Psoas muscle (tissue), 8 donors: ENCODE results near the gene PRDM10. TPM values are rescaled to one million over a fixed set of nuclear protein-coding genes. Genes with fewer than 3 reads are reported as not detected.

Source experiments
- ATAC-seq, 4 donors: fragments of 200-7000 bp; cut with Tn5 transposase; one replicate each; pipeline ENCODE4 v1.9.1; 2020; ENCODE audit warnings: moderate library complexity in 3 of 4, mild to moderate bottlenecking in 2 of 4
- DNase-seq, 2 donors: peaks; one replicate each; pipeline ENCODE4 v3.0.0-alpha.2; 2020
- H3K27ac ChIP-seq: fragments of 200-600 bp; one replicate; pipeline ENCODE4 v1.8.0; 2022
- H3K27me3 ChIP-seq, 3 donors: fragments of 200-600 bp in 1 of 3; one replicate each; pipeline versions ENCODE4 v1.6.1 to v1.8.0; 2013 to 2022; ENCODE audit warnings: low read length in 2 of 3, mild to moderate bottlenecking in 2 of 3, moderate library complexity in 1 of 3; ENCODE audit not compliant: insufficient read depth in 3 of 3
- H3K36me3 ChIP-seq, 2 donors: fragments of 200-600 bp in 1 of 2; one replicate each; pipeline versions ENCODE4 v1.6.1 to v1.8.0; 2013 to 2022; ENCODE audit warnings: low read depth in 1 of 2, mild to moderate bottlenecking in 1 of 2, moderate library complexity in 1 of 2; ENCODE audit not compliant: insufficient read depth in 1 of 2
- H3K4me1 ChIP-seq: fragments of 200-600 bp; one replicate; pipeline ENCODE4 v1.8.0; 2022
- H3K4me3 ChIP-seq: fragments of 200-600 bp; one replicate; pipeline ENCODE4 v1.8.0; 2022; ENCODE audit warnings: mild to moderate bottlenecking
- H3K9me3 ChIP-seq: fragments of 200-600 bp; one replicate; pipeline ENCODE4 v1.8.0; 2022
- WGBS, 3 donors: extraction: QIAGEN DNeasy Blood & Tissue Kit; methylation state at CpG; one replicate each; pipeline versions ENCODE4 v1.1.6 to v1.1.7; 2013; 5-methylcytosine and 5-hydroxymethylcytosine counted together
- intact Hi-C, 2 donors: fragments of 100-400 bp; cut with DNase I; formaldehyde crosslinking; loops; one replicate each; pipeline versions ENCODE4 v1.11.0 to v1.14.2; 2022
- polyA plus RNA-seq, 3 donors: library from polyadenylated mRNA; stranded (reverse); fragments of 200-250 nt; gene quantifications; one replicate each; pipeline ENCODE4 v1.2.3, GENCODE V29; 2013
- total RNA-seq, 4 donors: library from RNA; stranded (reverse); fragmentation: NEBNext Ultra II Directional in 2 of 4; extraction: Animal tissue kit (Norgen Biotek cat#: 25700) in 2 of 4; gene quantifications; one replicate each; pipeline versions ENCODE4 v1.2.1 to v1.2.4, GENCODE V29; 2021 to 2023
- TF ChIP-seq, protein P1 (sequence below): fragments of 200-600 bp; IDR thresholded peaks from one replicate; pipeline ENCODE4 v1.8.0; 2022; ENCODE audit warnings: antibody characterized with exemption
- donor health status: healthy with polysubstance abuse.
- donor health status: DM: no; HTN: no; CAD: no; lungs with moderate emphysema.
- donor health status: Bipolar disorder and iron deficiency.
- donor health status: healthy.
- donor health status: DM: yes; HTN: yes; CAD: no.
- donor health status: DM: no; HTN: no; CAD: no.
- donor health status: DM: no; HTN: no; CAD: no.
- donor health status: DM: yes; HTN: yes; CAD: no.

The PRDM10 gene
- total and polyA plus RNA-seq, 7 donors: 2.5 to 7.8 (median 4.2) TPM

DNA sequence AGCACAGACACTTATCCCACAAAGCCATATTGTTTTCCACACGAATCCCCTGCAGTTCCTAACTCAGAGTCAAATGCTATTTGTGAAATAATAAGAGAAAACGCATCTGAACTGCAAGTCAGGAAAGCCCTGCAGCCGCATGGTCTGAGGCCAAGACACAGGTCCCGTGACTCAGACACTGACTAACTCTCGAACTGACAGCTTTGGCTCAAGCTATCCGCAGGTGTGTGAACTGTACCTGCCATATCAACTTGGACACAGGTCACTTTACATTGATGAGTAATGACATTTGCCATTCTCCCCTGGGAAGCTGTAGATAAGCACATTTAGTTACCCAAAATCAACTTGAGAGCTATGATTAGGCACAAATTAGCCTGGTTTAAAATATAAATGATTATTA is 72.3 kb downstream of the PRDM10 start:
- intact Hi-C loops: no loop called here
- DNase-seq: no peak
- no peak for ATAC-seq
- TF ChIP-seq, protein P1, sequence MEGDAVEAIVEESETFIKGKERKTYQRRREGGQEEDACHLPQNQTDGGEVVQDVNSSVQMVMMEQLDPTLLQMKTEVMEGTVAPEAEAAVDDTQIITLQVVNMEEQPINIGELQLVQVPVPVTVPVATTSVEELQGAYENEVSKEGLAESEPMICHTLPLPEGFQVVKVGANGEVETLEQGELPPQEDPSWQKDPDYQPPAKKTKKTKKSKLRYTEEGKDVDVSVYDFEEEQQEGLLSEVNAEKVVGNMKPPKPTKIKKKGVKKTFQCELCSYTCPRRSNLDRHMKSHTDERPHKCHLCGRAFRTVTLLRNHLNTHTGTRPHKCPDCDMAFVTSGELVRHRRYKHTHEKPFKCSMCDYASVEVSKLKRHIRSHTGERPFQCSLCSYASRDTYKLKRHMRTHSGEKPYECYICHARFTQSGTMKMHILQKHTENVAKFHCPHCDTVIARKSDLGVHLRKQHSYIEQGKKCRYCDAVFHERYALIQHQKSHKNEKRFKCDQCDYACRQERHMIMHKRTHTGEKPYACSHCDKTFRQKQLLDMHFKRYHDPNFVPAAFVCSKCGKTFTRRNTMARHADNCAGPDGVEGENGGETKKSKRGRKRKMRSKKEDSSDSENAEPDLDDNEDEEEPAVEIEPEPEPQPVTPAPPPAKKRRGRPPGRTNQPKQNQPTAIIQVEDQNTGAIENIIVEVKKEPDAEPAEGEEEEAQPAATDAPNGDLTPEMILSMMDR: no peak
- H3K9me3 ChIP-seq: no peaks in the 10 kb centered on the region
- H3K27ac ChIP-seq: no peak overlapping the region
- no peak overlapping the region for H3K4me3 ChIP-seq
- 84 to 90% (median 85%) methylated on average over 6 of the region's 6 CpGs for WGBS, 3 donors
- H3K36me3 ChIP-seq: peaks cover 4 to 81% of the 10 kb centered on the region in 2 donors
- H3K4me1 ChIP-seq: no peaks in the 10 kb centered on the region
- no peaks in the 10 kb centered on the region for H3K27me3 ChIP-seq

- no peaks in the 10 kb centered on the region for H3K4me1 ChIP-seq
- ATAC-seq (no peak), DNase-seq (no peak)
- H3K27me3 ChIP-seq: no peaks in the 10 kb centered on the region
- no peaks in the 10 kb centered on the region for H3K9me3 ChIP-seq
- no peak overlapping the region for H3K27ac ChIP-seq
- WGBS, 3 donors: 66 to 76% (median 76%) methylated on average over 2 of the region's 2 CpGs
- H3K4me3 ChIP-seq: no peak overlapping the region
- TF ChIP-seq, protein P1: no peak
- H3K36me3 ChIP-seq: peaks cover 2 to 81% of the 10 kb centered on the region in 2 donors
- intact Hi-C loops: no loop called here
Observed at GRCh38 chr11:129929721-129930120, 72.9 kb downstream of the PRDM10 start.

DNA sequence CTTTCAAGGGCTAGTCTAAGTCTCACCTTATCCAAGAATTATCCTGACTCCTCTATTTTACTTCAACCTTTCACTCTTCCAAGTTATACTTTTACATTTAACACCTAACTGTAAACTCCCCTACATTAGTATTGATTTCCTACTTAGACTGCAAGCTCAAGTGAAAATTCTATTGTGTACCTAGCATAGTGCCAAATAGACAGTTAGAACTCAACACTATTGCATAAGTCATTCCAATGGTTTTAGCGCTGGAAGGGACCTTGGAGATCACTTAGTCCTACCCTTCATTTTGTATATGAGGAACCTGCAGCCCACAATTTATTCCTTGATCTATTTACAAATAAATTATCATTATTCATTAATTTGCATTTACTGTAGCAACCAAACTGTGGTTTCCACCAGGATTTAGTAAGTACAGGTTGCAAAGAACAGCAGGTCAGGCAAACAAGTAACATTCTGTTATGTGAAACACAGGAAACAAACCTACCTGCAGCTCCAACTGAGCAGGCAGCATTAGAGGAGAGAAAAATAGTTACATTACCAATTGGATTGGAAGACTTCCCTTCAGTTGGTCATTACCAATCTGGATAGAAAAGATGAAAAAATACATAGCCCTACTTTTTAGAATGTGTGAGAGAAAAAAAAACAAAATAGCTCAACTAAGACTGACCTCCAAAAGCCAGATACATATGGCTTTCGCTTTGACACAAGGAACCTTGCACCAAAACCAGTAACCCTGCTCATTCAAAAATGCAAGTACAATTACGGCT is 73.5 kb downstream of the PRDM10 start:
- H3K4me3 ChIP-seq: no peak overlapping the region
- intact Hi-C loops: no loop called here
- WGBS, 3 donors: 92 to 96% (median 93%) methylated on average over 3 of the region's 3 CpGs

DNA sequence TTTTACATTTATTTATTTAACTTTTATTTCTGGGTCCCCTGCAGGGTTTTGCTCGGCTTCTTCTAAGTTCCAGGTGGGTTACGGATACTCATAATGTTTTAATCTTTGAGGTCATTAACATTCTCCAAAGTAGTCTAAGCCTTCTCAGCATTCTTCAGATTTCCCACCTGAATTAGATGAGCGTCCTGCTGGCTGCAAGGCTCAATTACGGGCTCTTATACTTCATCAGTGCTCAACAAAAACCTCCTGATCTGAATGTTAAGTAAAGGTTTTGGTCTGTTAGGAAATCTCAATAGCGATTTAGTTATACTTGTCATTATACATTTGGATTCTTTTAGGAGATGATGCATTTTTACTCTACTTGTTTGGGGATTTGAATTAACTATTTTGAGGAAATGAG is 80.0 kb downstream of the PRDM10 start:
- TF ChIP-seq, protein P1: no peak
- DNase-seq (no peak), ATAC-seq (no peak)
- Histone ChIP-seq H3K9me3 (no peaks in the 10 kb centered on the region), H3K36me3 (peaks cover 3 to 76% of the 10 kb centered on the region in 2 donors), H3K27me3 (no peaks in the 10 kb centered on the region), H3K4me3 (no peak overlapping the region), H3K27ac (no peak overlapping the region), H3K4me1 (no peaks in the 10 kb centered on the region)
- 90 to 95% (median 91%) methylated on average over 5 of the region's 5 CpGs for WGBS, 3 donors
- intact Hi-C loops: loop anchor here (1.0 to 5.0 kb wide), 3 partner anchors 75 to 210 kb away; no protein-coding TSS in a partner anchor

More for the DNA sequence above, 73.5 kb downstream of the PRDM10 start:
- Histone ChIP-seq H3K27me3 (no peaks in the 10 kb centered on the region), H3K36me3 (peaks cover 2 to 81% of the 10 kb centered on the region in 2 donors), H3K9me3 (no peaks in the 10 kb centered on the region), H3K4me1 (no peaks in the 10 kb centered on the region), H3K27ac (no peak overlapping the region)
- TF ChIP-seq, protein P1: no peak
- no peak for DNase-seq
- ATAC-seq: no peak
